ENCODE measurements around the gene SNRPA.

GRCh38 chr19:40742886-40743285 is 8.1 kb upstream of the SNRPA start:
- no peak for TF ChIP-seq CTCF (IDR thresholded peaks at IDR 0.05)
- no peak for TF ChIP-seq EP300 (IDR thresholded peaks at IDR 0.05)

All from ovary (tissue), 3 donors.